KMS-11 (cell line): ENCODE data around the gene UPK1A.

Experiments
- H2AFZ ChIP-seq: fragments of 200-600 bp; sonication (generic); 2 replicates; pipeline ENCODE4 v1.6.1; 2016; ENCODE audit warnings: antibody characterized with exemption, mixed run types, low read depth
- H3K27ac ChIP-seq: fragments of 200-600 bp; sonication (generic); 2 replicates; pipeline ENCODE4 v1.6.1; 2016; ENCODE audit warnings: mild to moderate bottlenecking, mixed run types
- H3K27me3 ChIP-seq: fragments of 200-600 bp; sonication (generic); 2 replicates; pipeline ENCODE4 v1.6.1; 2017; ENCODE audit warnings: mild to moderate bottlenecking, low read depth, mixed run types, moderate library complexity; ENCODE audit not compliant: insufficient read depth
- H3K36me3 ChIP-seq: fragments of 200-600 bp; sonication (generic); 2 replicates; pipeline ENCODE4 v1.6.1; 2017; ENCODE audit warnings: mild to moderate bottlenecking, mixed run types; ENCODE audit not compliant: insufficient read depth
- H3K4me1 ChIP-seq: fragments of 200-600 bp; sonication (generic); 2 replicates; pipeline ENCODE4 v1.6.1; 2016; ENCODE audit warnings: mild to moderate bottlenecking, low read depth, mixed run types; ENCODE audit not compliant: poor library complexity, severe bottlenecking
- H3K4me2 ChIP-seq: fragments of 200-600 bp; sonication (generic); 2 replicates; pipeline ENCODE4 v1.7.0; 2016; ENCODE audit warnings: mild to moderate bottlenecking, mixed run types
- H3K4me3 ChIP-seq: fragments of 200-600 bp; sonication (generic); IDR thresholded peaks from 2 replicates; pipeline ENCODE4 v1.6.1; 2017; ENCODE audit warnings: low read depth, low read length, mixed read lengths; ENCODE audit not compliant: insufficient read depth
- H3K79me2 ChIP-seq: fragments of 200-600 bp; sonication (generic); 2 replicates; pipeline ENCODE4 v1.6.1; 2016; ENCODE audit warnings: low read depth, mixed run types; ENCODE audit not compliant: insufficient read depth
- H3K9ac ChIP-seq: fragments of 200-600 bp; sonication (generic); 2 replicates; pipeline ENCODE4 v1.6.1; 2016; ENCODE audit warnings: mild to moderate bottlenecking, mixed run types
- H4K20me1 ChIP-seq: fragments of 200-600 bp; sonication (generic); 2 replicates; pipeline ENCODE4 v1.6.1; 2016; ENCODE audit warnings: mild to moderate bottlenecking, mixed run types; ENCODE audit not compliant: insufficient read depth
- TF ChIP-seq, protein P1 (sequence below): fragments of 200-600 bp; sonication (generic); conservative IDR thresholded peaks from 2 replicates; pipeline ENCODE4 v1.6.1; 2017; ENCODE audit warnings: low read depth, mild to moderate bottlenecking, antibody characterized with exemption, low read length, moderate library complexity, mixed read lengths

UPK1A gene

DNA sequence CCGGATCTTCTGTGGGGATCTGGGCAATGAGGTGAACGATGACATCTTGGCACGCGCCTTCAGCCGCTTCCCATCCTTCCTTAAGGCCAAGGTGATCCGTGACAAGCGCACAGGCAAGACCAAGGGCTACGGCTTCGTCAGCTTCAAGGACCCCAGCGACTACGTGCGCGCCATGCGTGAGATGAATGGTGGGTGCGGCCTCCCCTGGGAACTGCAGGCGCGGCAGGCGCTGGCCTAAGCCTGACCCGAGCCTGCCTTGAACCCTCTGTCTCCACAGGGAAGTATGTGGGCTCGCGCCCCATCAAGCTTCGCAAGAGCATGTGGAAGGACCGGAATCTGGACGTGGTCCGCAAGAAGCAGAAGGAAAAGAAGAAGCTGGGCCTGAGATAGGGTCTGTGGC, 29.2 kb upstream of the UPK1A start:
- TF ChIP-seq, protein P1, sequence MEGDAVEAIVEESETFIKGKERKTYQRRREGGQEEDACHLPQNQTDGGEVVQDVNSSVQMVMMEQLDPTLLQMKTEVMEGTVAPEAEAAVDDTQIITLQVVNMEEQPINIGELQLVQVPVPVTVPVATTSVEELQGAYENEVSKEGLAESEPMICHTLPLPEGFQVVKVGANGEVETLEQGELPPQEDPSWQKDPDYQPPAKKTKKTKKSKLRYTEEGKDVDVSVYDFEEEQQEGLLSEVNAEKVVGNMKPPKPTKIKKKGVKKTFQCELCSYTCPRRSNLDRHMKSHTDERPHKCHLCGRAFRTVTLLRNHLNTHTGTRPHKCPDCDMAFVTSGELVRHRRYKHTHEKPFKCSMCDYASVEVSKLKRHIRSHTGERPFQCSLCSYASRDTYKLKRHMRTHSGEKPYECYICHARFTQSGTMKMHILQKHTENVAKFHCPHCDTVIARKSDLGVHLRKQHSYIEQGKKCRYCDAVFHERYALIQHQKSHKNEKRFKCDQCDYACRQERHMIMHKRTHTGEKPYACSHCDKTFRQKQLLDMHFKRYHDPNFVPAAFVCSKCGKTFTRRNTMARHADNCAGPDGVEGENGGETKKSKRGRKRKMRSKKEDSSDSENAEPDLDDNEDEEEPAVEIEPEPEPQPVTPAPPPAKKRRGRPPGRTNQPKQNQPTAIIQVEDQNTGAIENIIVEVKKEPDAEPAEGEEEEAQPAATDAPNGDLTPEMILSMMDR = no peak

DNA sequence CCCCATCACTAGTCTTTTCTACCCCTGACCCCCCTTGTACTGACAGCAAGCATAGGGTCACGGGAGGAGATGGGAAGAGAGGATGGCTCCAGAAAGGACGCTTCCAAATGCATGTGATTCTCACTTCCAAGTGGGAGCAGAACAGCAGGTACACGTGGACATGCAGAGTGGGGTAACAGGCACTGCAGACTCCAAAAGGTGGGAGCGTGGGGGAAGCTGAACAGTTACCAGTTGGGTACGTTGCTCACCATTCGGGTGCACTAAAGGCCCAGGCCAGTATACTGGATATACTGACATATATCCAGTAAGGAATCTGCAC, 27.0 kb upstream of the UPK1A start:
- Histone ChIP-seq H3K27ac (no peak overlapping the region), H3K36me3 (no peaks in the 10 kb centered on the region), H3K4me2 (no peak overlapping the region), H3K4me1 (peaks cover 9% of the 10 kb centered on the region), H3K4me3 (no peak overlapping the region), H3K27me3 (no peaks in the 10 kb centered on the region), H3K79me2 (no peaks in the 10 kb centered on the region), H2AFZ (no peak overlapping the region), H3K9ac (no peak overlapping the region), H4K20me1 (no peaks in the 10 kb centered on the region)
- TF ChIP-seq, protein P1 = no peak

More for the DNA sequence above, 29.2 kb upstream of the UPK1A start:
- no peak overlapping the region for H3K9ac ChIP-seq
- no peaks in the 10 kb centered on the region for H3K27me3 ChIP-seq
- H2AFZ ChIP-seq = no peak overlapping the region
- H3K27ac ChIP-seq = no peak overlapping the region
- H3K4me2 ChIP-seq = no peak overlapping the region
- H3K79me2 ChIP-seq = no peaks in the 10 kb centered on the region
- no peaks in the 10 kb centered on the region for H3K36me3 ChIP-seq
- no peaks in the 10 kb centered on the region for H3K4me1 ChIP-seq
- H4K20me1 ChIP-seq = no peaks in the 10 kb centered on the region
- no peak overlapping the region for H3K4me3 ChIP-seq

GRCh38 chr19:35639863-35640262, 26.5 kb upstream of the UPK1A start:
- no peaks in the 10 kb centered on the region for H3K27me3 ChIP-seq
- no peaks in the 10 kb centered on the region for H3K79me2 ChIP-seq
- H3K9ac ChIP-seq = no peak overlapping the region
- H3K36me3 ChIP-seq = no peaks in the 10 kb centered on the region
- H3K27ac ChIP-seq = no peak overlapping the region
- no peak overlapping the region for H2AFZ ChIP-seq
- H3K4me1 ChIP-seq = peaks cover 9% of the 10 kb centered on the region
- no peak overlapping the region for H3K4me2 ChIP-seq
- H4K20me1 ChIP-seq = no peaks in the 10 kb centered on the region
- no peak overlapping the region for H3K4me3 ChIP-seq
- TF ChIP-seq, protein P1 = no peak

- no peaks in the 10 kb centered on the region for H3K36me3 ChIP-seq
- no peak within 1 kb of the TSS for H3K4me3 ChIP-seq
- no peaks in the 10 kb centered on the region for H3K27me3 ChIP-seq
- H3K79me2 ChIP-seq = no peaks in the 10 kb centered on the region
- H3K4me1 ChIP-seq = peaks cover 19% of the 10 kb centered on the region
- H3K27ac ChIP-seq = no peak within 1 kb of the TSS
- H3K4me2 ChIP-seq = peak within 1 kb of the TSS; percentile 95; the same call in 1 of the 2 replicates
- no peak within 1 kb of the TSS for H2AFZ ChIP-seq
- no peaks in the 10 kb centered on the region for H4K20me1 ChIP-seq
- H3K9ac ChIP-seq = no peak within 1 kb of the TSS
- TF ChIP-seq, protein P1 = no peak
Measured at GRCh38 chr19:35641515-35642151, 24.7 kb upstream of the UPK1A start, which contains the start of gene ETV2. Gene ETV2, plus strand, starts transcription at chr19:35641745. Its CDS starts 716 bp downstream, at chr19:35642461.
